GM19468 (cell line): ENCODE measurements around the gene ACP7.
"Not testable (repeated sequence)": the region's sequence is repeated elsewhere in the genome, so short reads cannot be mapped to it uniquely, and the experiment has no call there.

Source experiments
- ATAC-seq: cut with Tn5 transposase; IDR thresholded peaks from one replicate; pipeline ENCODE4 v1.9.1; 2021; ENCODE audit warnings: mild to moderate bottlenecking, moderate library complexity, moderate number of reproducible peaks; ENCODE audit not compliant: unreplicated experiment; ENCODE audit errors: extremely low read depth

ACP7 gene

GRCh38 chr19:39129116-39129515 is 44.9 kb downstream of the ACP7 start:
- ATAC-seq: no peak

DNA sequence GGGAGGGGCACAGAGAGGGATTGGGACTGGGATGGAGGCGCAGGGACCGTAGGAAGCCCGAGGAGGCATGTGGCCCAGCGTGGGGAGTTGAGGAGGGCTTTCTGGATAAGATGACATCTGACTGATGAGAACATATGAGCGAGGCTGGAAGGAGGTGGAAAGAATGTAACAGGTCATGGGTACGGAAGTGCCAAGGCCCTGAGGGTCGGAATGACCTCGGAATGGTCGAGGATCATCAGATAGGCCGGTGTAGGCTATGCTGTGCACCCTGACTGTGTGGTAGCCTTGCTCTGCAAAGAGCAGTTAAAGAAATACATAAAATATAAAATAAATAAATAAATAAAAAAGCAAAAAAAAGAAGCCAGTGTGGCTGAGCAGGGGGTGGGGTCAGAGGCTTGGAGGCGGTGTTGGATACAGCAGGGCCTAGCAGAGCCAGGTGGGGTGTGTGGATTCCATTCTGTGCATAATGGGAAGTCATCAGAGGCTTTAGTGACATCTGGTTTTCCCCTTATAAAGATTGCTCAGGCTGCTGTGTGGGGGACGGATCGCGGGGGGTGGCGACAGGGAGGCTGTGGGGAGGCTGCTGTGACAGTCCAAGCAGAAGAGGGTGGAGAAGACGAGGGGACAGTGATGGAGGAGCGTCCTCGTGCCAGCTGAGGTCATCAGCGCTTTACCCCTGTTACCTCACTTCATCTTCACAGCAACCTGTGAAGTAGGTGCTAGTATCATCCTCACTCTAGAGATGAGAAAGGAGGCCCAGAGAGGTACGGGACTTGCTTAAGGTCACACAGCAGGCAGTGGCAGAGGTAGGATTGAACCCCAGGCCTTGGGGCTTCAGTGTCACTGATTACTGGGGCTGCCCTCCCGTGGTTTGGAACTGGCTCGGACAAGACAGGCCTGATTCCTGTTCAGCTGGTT is 46.4 kb downstream of the ACP7 start:
- ATAC-seq: no peak

GRCh38 chr19:39131255-39131755 is 47.1 kb downstream of the ACP7 start:
- no peak for ATAC-seq

DNA sequence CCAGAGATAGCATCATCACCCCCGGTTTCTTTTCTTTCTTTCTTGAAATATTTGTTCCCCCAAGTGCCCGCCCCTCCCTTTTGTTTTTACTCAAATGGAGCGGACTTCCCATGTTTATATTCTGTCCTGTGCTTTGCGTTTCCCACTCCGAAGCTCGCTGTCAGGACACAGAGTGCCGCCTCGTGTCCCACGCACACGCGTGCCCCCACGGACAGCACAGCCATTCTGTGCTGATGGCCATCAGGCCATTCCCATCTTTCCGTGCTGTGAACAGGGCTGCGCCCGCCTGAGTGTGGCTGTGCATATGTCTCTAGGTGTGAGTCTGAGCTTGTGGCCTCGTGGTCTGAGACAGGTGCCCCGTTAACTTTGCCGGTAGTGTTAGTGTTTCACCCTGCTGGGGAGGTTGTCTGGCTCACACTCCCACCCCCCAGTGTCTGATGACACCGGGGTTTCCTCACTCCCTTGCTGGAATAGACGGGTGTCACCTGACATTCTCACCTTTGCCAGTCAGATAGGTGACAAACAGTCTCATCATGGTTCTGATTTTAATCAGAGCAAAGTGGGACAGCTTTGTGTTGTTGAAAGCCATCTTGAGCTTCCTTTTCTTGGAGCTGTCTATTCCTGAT is 48.3 kb downstream of the ACP7 start:
- no peak for ATAC-seq

- ATAC-seq: no peak
Measured at GRCh38 chr19:39133431-39134270, 49.5 kb downstream of the ACP7 start.

GRCh38 chr19:39135701-39136100 is 51.5 kb downstream of the ACP7 start:
- ATAC-seq: no peak

- ATAC-seq: no peak
Measured at GRCh38 chr19:39136225-39136940, 52.2 kb downstream of the ACP7 start.

DNA sequence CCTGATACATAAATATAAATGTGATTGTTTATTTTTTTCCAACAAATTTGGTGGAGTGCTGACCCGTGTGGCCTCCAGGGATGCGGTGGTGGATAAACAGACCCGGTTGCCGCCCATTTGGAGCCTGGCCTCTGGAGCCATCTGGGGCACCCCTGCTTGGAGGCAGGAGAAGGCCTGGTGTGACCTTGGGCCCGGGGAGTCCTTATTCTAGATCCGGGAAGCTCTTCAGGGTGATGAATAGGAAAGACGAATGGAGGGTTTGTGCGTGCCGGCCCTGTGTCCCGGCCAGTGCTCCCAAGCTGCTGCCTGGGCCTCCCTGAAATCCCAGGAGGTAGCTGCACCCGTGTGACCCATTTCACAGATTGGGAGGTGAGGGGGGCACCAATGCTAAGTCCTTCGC is 53.0 kb downstream of the ACP7 start:
- ATAC-seq: no peak

DNA sequence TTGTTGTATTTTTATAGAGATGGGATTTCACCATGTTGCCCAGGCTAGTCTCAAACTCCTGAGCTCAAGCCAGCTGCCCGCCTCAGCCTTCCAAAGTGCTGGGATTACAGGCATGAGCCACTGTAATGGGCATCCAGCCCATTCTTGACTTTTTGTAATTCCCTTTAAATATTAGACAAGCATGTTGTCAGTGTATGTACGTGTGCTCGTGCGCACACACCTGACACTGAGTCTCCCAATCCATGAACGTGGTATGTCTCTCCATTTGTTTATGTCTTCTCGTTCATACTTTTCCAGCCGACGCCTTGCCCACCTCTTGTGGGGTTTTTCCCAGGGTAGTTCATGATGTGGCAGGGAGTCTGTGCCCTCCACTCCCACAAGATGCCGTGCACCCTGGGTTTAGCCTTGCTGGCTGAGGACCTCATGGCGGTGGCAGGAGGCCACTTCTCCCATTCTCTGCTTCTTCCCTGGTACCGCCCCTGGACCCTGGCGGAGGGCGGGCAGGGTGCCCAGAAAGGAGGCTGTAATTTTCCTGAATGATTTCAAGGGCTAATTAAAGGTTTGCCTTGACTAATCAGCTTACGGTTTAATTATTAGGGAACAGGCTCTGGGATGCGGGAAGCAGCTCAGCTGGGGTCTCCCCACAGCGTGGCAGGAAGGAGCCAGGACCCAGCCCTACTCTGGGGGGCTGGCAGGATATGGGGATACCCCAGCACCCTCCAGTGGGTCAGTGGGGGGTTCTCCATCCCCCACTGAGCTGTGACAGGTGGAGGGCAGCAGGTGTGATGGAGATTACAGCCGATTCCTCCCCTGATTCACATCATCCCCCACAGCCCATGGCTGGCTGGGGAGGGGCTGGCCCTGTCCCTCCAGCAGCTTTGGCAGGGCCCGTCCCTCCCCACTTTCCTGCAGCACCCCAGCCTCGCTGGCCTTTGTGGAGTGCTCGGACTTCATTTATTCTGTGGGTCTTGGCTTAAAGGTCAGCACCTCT is 54.3 kb downstream of the ACP7 start:
- ATAC-seq: no peak

DNA sequence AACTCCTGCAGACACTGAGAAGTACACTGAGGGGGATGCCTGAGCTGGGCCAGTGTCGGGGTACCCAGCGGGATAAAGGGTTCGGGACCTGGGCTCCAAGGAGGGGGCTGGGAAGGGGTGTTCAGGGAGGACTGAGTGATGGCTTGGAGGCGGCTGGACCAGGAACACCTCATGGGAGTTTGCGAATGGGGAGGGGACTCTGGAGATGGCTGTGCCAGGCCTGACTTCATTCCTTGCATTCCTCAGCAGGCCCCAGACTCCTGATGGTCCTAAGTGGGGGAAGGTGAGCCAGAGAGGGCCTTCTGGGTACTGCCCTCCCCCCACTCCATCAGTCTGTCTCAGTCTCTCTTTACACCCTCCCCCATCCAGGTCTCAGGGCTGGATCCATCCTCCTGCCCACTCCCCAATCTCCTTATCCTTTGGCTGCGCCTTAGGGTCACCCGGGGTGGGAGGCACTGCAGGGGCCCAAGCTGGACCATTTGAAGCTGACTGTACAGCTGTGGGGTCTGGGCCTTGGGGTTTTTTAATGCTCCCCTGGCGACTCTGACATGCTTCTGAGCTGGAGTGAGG is 55.2 kb downstream of the ACP7 start:
- ATAC-seq: no peak

DNA sequence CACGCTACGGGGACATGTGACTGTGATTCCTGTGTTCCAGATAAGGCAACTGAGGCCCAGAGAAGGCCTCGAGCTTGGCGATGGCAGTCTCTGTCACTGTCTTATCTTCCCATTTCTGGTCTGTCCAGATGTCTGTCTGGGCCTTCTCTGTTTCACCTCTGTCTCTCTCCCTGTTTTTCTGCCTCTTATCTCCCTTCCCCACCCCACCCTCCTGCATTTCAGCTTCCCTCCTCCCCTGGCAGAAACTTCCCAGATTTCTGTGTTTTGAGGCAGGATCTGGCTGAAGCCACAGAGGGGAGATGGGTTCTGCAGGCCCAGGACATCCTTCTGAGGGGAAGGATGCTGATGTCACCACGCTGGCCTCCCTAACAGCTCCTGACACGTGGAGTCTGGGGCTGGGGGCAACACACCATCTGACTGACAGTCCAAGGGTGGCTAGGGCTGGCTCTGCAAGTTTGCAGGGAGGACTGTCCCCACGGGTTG is 55.8 kb downstream of the ACP7 start:
- no peak for ATAC-seq

DNA sequence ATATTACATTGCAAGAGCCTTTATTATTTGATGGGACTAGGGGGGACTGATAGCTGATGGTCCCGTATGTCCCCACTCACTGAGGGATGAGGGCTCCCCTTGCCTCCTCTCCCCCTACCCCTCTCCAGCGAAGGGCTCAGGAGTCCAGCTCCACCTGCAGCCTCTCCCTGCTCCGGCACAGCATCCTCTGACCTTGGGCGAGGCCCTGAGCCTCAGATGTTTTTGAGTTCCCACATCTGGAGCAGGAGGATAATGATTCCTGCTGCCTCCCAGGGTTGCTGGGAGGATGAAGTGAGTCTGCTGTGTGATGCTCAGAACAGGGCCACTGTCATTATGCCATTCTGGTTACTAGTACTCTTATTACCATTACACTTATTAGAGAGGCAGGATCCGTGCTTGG is 56.4 kb downstream of the ACP7 start:
- ATAC-seq: no peak

DNA sequence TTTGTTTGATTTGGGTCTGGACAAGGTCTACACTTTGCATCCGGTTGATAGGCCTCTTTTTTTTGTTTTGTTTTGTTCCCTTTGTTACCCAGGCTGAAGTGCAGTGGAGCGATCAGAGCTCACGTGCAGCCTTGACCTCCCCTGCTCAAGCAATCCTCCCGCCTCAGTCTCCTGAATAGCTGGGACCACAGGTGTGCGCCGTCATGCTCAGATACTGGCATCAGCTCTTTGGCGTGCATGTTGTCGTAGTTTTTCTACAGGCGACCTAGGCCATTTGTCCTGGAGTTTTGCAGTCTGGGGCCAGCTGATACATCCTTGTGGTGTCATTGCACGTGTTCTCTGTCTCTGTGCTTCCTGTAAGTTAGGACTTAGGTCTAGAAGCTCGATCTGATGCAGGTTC is 57.8 kb downstream of the ACP7 start:
- ATAC-seq: no peak

DNA sequence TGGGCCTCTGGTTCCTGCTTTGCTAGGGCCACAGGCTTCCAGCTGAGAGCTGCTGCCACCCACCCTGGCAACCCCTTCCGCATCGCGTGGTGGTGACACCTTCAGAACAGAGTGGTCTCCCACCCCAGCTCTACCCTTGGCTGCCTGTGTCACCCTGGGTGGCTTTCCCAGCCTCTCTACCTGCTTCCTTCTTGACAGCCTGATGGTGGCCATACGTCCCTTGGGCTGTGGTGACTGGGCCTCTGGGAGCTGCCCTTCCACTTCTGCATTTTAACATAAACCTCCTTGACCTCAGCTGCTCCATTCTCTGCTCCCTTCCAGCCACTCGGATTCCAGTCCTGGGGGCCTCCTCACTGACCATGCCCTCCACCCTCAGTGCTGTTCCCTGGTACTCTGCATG is 58.5 kb downstream of the ACP7 start:
- ATAC-seq: no peak

DNA sequence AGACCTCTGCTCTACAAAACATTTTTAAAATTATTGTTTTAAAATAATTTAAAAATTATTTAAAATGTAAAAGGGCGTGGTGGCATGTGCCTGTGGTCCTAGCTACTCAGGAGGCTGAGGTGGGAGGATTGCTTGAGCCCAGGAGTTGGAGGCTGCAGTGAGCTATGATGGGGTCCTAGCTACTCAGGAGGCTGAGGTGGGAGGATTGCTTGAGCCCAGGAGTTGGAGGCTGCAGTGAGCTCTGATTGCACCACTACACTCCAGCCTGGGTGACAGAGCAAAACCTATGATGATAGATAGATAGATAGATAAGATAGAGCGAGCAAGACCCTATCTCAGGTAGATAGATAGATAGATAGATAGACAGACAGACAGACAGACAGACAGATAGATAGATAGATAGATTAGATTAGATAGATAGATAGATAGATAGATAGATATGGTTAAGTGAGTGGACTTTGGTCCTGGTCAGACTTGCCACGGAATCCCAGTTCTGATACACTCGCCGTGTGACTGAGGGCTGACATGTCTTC is 59.7 kb downstream of the ACP7 start:
- not testable (repeated sequence) for ATAC-seq

DNA sequence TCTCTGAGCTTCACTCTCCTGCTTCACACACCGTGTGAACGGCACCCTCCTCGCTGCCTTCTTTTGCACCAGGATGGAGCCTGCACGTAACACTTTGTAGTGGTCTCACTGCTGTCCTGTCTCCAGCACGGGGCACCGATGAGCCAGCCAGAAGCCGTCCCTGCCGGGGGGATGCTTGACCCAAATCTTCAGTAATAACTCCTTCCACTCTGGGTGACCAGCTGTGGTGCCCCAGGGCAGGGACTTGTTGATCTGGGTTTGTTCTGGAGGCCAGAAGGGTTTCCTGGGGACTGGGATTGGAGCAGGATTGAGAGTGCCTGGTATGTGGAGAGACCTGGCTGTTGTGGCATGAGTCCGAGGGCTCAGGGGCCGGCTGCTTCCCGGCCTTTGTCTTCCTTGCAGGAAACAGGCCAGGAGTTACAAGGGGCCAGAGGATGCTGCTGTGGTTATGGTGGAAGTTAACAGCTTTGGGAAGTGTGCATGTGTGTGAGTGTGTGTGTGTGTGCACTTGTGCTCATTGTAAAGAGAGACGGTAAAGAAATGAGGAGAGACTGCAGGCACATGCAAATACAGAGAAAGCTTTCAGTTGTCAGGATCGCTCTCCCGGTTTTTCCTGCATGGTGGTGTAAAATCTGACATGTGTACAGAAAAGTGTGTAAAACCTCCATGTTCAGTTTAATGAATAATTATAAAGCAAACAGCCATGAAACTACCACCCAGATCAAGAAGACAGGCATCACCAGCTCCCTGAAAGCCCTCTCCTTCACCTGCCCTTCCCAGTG is 60.3 kb downstream of the ACP7 start:
- ATAC-seq: no peak

DNA sequence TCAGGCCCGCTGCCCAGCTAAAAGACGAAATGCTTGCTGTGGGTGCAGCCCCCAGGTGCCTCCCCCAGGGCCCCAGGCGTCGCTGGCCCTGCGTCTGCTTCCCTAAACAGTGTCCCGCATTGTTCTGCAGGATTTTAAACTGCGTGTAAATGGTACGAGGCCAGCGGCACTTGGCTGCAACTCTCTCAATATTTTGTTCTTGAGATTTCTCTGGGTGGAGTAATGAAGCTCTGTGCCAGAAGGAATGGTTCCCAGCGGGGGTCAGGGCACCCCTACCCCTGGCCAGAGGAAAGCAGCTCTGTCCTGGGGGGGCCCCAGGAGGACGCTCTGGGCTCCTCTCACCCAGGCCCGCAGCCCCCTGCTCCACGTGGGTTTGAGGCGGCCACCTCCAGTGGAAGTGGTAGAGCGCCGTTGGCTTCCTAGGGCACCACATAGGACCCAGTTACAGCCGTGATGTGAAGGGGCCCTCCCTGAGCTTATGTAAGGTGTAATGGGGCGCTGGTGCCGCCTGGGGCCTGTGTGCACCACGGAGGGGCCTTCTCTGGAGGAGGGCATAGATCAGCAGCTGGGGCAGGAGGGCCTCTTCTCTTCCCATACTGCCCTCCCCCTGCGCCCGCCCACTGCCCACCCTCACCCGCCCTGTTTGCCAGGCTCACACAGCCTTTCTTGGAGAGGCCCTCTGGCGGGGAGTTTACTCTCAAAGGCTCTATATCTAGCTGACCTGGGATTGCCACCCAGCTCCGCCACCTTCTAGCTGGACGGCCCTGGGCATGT is 61.2 kb downstream of the ACP7 start:
- ATAC-seq: no peak
